Stimulated activated CD4-positive, alpha-beta T cell treated with anti-CD3 and anti-CD28 coated beads, Interleukin-2, amount 100 ng/mL, for 4 hours (primary cell): ENCODE data around the gene CNTN4.

Source experiments
- DNase-seq: peaks from one replicate; pipeline ENCODE4 v3.0.0-alpha.2; 2020; ENCODE audit warnings: low read depth

CNTN4 gene

DNA sequence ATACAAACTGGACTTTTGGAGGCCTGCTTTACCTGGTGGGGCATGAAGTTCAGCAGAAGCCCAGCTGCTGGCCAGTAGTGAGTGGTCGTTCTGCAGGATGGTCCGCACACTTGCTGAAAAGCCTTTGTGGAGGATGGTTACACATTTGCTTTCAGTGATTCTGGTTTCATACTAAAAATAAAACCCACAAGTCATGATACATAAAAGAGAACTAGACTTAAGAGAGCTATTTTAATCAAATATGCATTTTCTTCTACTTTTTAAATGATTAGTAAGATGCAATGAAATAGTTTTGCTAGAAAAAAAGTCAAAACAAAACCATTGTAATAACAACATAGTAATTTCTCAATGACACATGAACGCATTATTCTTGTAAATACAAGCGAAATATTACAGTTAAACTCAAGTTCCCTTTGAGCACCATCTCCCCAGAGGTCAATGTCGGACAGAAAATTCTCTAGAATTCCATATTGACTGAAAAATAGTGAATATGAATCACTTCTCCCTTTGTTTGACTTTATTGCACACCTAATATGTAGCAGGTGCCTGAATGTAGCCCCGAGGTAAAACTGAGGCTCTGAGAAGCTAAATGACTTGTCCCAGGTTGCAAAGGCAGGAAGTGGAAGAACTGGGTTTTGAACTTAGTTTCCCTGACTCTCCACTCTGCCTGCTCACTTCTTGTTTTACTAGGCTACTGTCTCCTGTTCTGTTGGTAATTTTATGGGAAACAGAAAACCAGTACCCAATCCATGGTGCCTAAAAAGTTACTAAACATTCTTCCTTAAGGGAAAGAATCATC, 1003.2 kb downstream of the CNTN4 start:
- DNase-seq, result no peak

DNA sequence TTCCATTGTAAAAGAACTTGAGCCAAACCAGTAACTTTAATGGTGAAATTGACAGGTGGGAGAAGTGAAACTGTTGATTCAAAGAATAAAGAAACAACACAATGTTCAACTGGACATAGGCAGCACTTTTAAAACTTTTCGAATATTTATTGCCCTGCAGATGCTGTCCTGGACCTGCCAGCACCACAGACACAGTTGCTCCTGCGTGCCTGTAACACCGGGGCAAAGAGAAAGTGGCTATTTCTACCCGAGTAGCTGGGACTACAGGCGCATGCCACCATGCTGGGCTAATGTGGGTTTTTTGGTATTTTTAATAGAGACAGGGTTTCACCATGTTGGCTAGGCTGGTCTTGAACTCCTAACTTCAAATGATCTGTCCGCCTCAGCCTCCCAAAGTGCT, 1004.1 kb downstream of the CNTN4 start:
- DNase-seq, result no peak

DNA sequence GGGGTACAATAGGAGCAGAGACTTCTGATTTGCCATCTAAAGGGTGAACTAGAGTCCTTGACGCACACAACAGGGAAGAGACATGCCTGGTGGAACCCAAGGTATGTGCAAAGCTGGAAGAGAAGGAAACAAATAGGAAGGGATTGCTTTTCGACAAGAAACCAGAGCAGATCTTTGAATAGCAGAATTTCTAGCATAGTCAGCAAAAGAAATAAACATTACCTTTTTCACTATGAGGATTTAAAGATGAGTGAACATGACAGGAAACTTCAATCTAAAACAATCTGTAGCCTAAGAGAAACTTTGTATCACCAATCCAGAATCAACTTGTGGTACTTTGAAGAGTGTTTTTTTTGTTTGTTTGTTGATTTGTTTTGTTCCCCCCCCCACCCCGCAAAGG, 1006.6 kb downstream of the CNTN4 start:
- no peak for DNase-seq

DNA sequence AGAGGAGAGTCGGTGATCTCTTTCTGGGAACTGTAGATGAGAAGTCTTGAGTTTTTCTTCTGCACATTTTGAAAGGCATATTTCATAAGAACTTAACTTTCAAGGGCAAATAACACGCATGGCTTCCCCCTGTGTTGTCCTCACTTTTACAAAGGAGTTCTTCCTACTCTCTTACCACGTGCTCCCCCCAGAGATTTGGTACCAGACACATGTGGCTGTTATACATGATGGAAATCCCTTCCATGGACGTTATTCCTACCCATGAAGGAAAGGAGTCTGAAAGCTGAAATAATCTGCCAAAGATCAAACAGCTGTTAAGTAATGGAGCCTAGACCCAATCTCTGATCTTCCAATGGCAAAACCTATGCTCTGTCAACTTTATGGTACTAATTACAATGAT, 1007.1 kb downstream of the CNTN4 start:
- DNase-seq, result no peak

DNA sequence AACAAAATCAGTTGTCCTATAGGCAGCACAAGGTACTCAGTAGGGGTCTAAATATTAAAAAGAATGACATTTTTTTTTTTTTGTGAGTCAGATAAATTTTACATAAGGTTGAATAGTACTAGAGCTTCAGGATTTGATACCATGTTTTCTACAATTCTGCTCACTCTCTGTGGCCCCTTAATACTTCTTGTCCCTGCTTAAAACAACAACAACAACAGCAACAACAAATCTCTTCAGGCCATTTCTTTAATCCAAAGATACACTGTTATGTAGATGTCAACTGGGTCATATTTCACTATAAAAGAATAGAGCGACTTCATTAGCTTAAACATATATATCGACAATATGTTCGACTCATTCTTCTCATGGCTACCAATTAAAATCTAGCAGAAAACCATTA, 1008.5 kb downstream of the CNTN4 start:
- no peak for DNase-seq
